GM12874 (cell line): ENCODE results near the gene ADAMTS10.

Experiments
- CTCF ChIP-seq: IDR thresholded peaks from 2 replicates; pipeline ENCODE4 v1.5.1; 2011; ENCODE audit warnings: low read depth, mild to moderate bottlenecking, control low read depth, low read length, moderate library complexity; ENCODE audit not compliant: insufficient read depth

The ADAMTS10 gene

GRCh38 chr19:8631425-8631819, 20.9 kb upstream of the ADAMTS10 start:
- no peak for TF ChIP-seq CTCF

DNA sequence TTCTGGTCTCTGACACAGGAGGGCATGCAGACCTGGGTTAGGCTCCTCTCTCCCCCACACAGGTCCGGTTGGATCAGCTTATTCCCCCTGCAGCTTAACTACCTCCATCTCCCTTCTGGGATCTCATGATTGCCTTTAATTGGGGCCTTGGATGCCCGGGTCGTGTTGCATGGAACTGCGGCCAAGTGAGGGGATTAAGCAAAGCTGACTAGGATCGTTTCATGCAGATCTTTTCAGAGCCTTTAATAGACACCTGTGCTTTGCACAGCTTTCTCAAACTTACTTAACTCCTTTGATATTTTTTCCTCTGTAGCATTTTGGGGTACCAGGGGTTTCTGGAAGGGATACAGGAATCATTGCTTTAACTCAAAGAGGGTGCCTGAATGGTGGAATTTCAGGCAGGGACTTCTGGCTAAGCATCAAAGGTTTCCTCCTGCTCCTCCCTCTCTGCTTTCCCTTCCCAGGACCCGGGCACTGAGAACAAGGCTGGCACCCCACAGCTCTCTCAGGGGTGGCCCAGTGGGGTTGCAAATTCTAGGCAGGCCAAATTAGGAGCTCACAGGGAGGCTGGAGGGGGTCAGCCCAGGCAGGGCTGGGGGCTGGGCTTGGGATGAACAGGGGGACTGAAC, 20.4 kb upstream of the ADAMTS10 start:
- TF ChIP-seq CTCF: no peak

GRCh38 chr19:8629996-8630683, 19.6 kb upstream of the ADAMTS10 start, which contains the start of gene NFILZ:
Gene NFILZ (plus strand): TSS chr19:8630633. CDS start chr19:8676766, 46,133 bp downstream.
- TF ChIP-seq CTCF: no peak

- TF ChIP-seq CTCF: no peak
These were observed 18.7 kb upstream of the ADAMTS10 start for GRCh38 chr19:8629184-8629583.

DNA sequence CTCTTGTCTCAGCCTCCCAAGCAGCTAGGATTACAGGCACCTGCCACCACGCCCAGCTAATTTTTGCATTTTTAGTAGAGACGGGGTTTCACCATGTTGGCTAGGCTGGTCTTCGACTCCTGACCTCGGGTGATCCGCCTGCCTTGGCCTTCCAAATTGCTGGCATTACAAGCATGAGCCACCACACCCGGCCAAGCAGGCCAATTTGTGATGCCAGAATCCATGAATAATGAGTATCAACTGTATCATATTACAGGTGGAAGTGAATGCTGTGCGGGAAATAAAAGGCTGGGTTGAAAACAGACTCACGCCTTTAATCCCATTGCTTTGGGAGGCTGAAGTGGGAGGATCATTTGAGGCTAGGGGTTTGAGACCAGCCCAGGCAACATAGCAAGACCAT, 16.3 kb upstream of the ADAMTS10 start:
- TF ChIP-seq CTCF: no peak

- TF ChIP-seq CTCF: no peak
These were observed 8.2 kb upstream of the ADAMTS10 start for GRCh38 chr19:8618751-8619150.

DNA sequence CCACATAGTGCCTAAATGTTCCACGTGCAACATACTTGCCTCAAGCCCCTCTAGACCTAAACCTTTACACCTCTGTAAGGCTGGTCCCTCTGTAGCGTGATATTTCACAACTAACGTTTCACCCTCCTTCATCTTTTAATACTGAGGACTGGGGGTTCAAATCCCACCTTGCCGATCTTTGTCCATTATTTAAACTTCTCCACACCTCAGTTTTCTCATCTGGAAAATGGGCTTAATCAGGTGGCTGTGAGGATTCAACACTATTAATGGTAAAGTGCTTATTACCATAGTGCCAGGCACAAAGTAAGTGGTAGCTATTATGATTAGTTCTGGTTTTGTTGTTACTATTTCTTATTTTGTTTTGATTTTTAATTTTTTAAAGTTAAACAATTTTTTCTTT, 7.5 kb upstream of the ADAMTS10 start:
- TF ChIP-seq CTCF: no peak
